ENCODE results near the gene LAMA5.

LAMA5 gene

DNA sequence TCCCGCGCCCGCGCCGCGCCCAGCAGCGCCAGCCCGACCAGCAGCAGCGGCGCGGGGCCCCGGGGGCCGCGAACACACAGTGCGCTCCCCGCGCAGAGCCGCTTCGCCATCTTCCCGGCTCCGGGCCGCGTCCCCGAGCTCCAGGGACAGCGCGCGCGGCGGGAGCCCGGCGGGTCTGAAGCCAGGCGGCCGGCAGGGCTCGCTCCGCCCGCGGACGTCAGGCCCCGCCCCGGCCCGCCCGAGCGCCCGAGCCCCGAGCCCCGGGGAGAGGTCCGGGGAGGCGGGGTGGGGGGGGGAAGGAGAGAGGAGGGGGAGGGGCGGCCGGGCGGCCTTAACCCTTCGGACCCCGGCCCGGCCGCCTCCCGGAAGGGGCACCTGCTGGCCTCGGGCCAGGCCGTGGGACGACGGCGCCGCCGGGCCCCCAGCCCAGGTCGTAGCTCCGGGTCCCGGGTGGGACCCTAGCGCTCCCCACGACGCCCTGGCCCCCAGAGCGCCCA is at the start of gene LAMA5:
TSS of gene LAMA5 (minus strand) at position 177 of the 497 bp plus-strand sequence. CDS start at position 110, 67 bp downstream.
- peak; percentile 68 for DNase-seq (ENCODE audit: low spot score)

GRCh38 chr20:62415354-62416111 is 48.4 kb upstream of the LAMA5 start:
- no peak for DNase-seq (ENCODE audit: low spot score)

DNA sequence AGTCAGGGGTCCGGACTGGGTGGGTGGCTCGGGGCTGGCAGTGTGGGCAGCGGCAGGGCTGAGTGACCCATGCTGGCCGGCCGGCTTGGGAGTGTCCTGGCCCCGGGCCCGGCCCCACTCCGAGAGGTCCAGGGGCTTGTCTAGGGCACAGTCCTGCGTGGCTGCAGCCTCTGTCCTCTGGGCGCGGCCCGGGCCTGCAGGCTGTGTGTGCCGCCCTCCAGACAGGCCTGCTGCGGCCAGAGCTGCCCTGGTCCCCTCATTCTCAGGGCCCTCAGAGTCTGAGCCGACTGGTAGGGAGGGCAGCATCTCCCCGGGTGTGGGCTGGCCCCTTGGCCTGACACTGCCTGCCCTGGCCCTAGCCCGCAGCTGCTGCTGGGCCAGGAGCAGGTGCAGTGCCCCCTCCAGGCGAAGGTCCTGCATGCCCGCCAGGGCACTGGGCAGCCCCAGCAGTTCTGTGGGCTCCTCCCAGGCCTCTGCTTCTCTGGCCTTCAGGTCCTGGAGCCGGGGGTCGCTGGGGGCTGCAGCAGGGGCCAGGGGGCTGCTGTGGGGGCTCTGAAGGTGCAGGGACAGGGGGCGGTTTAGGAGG is 46.9 kb upstream of the LAMA5 start:
- no peak for DNase-seq (ENCODE audit: low spot score)

- no peak for DNase-seq (ENCODE audit: low spot score)
Observed at GRCh38 chr20:62413025-62413570, 46.0 kb upstream of the LAMA5 start.

- no peak for DNase-seq (ENCODE audit: low spot score)
Observed at GRCh38 chr20:62412194-62413024, 45.3 kb upstream of the LAMA5 start.

DNA sequence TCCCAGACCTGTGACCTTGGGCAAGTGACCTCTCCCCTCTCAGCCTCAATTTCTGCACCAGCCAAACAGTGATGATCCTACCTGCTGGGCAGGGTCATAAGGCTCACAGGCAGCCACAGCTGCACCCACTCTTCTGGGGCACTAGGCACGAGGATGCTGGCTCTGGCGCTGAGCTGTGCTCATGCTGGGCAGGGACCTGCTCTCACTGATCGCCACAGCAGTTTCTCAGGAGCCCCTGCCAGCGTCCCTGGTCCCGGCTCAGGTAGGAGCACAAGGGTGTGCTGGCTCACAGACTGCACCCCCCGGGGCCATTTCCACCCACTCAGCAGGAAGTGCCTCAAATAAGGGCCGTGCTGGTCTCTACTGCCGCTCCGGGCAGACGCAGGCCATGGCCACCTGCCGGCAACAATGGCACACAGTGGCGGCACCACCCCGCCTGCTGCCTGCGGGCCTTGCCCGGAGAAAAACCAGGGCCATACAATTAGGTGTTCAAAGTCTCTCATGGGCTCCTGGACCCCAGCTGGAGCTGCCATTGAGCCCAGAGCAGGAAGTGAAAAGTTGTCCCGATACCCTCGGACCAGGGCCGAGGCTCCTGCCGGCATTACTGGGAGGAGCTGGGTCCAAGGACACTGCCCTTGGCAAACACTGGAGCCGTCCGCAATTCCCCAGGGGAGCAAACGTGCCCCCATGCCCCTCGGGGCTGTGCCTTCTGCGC is 44.5 kb upstream of the LAMA5 start:
- DNase-seq (ENCODE audit: low spot score): no peak

DNA sequence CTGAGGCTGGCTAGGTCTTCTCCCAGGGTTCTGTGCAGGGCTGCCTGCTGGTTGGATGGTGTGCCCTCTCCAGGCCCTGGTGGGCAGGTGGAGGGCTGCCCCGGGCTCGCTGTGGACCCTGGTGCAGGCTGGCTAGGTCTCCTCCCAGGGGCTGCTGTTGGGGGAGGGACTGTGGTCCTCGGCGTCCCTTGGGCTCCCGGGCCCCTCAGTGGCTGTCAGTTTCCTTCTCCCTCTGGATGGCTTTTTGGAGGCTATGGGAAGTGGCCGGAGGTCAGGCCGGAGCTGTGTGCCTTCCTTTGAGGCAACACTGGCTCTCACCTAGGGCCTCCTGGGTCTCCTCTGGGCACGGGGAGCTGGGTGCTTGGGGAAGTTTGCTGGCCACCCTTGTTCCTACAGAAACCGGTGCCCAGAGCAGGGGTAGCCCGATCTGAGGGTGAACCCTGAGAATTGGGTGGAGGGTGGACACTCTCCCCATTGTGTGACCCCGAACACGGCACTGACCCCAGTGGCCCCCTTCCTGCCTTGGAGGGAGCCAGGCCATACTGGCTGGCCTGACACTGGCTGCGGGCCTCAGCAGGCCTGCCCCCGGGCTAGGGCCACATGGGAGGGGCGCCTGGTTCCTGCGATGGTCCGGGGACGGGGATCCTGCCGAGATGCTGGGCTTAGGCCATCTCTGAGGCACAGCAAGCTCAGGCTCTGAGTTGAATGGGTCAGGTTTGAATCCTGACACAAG is 43.8 kb upstream of the LAMA5 start:
- DNase-seq (ENCODE audit: low spot score): no peak

GRCh38 chr20:62409931-62410745 is 43.0 kb upstream of the LAMA5 start:
- DNase-seq (ENCODE audit: low spot score): no peak

- no peak for DNase-seq (ENCODE audit: low spot score)
Observed at GRCh38 chr20:62409086-62409853, 42.2 kb upstream of the LAMA5 start.

DNA sequence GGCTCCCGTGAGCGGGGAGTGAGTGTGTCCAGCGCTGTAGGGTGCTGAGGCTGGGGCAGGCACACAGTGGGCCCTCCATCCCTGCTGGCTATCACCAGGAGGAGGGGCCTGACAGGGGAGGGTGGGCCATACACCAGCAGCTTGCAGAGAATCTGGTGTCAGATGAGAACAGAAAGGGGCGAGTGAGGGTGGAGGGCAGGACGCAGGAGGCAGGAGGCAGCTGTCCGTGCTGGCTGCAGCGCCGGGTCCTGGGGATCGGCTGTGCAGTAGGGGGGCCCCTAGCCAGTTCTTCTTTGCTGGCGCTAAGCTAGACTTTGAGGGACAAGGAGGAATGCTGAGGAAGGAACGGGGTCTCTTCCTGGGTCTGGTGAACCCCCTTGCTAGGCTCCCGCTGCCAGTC is 41.5 kb upstream of the LAMA5 start:
- no peak for DNase-seq (ENCODE audit: low spot score)

- DNase-seq (ENCODE audit: low spot score): no peak
Observed at GRCh38 chr20:62408055-62408454, 40.9 kb upstream of the LAMA5 start.

DNA sequence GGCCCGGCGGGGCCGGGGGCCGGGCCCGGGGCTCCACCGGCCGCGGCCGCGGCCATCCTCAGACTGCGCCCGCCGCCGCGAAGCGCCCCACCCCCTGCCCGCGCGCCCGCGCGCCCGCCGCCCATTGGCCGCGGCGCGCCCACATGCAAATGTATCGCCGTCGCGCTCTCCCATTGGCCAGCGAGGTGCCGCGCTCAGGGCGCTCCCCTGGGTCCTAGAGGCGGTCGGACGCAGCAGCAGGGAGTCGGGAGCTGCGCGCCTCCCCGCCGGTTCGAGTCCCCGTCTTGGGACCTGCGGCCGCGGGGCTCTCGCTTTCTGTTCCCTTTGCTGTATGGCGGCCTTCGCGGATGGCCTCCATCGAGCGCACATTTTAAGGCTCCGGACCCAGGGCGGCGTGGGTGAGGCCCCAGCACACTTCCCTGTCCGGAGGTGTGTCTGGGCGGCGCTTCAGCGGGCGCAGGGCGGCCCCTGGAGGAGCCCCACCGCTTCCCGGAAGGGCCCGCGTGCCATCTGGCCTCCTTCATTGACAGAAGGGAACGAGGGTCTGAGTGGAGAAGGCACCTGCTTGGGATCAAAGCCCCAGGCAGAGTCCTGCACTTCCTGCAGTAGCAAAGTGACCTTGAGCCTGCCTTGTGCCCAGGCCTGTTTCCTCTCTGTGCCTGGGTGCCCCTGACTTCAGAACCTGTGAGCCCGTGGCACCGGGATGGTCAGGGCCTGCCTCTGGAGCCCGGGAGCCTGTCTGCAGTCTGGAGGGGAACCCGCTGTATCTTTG is 40.3 kb upstream of the LAMA5 start, which contains the start of gene CABLES2:
TSS of gene CABLES2 (minus strand) at position 65 of the 772 bp plus-strand sequence. CDS start at position 56, 9 bp downstream.
- DNase-seq (ENCODE audit: low spot score): peak; percentile 96

DNA sequence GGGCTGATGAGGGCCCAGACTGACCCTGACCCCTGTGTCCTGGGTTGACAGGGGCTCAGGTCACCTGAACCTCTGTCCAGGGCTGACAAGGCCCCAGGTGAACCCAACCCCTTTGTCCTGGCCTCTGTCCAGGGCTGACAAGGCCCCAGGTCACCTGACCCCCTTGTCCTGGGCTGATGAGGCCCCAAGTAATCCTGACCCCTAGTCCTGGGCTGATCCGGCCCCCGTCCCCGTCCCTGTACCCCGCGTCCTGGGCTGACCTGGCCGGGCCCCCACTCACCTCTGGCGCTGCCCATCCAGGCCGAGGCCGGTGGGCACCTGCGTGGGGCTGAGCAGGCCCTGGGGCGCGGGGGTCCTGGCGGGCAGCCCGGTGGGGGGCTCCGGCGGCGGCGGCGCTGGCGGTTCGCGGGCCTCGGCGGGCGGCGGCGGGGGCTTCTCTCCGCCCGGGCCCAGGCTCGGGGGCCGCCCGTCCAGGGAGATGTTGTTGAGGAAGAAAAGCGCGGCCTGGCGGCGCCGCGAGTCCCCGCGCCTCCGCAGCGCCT is 39.6 kb upstream of the LAMA5 start:
- DNase-seq (ENCODE audit: low spot score): no peak

DNA sequence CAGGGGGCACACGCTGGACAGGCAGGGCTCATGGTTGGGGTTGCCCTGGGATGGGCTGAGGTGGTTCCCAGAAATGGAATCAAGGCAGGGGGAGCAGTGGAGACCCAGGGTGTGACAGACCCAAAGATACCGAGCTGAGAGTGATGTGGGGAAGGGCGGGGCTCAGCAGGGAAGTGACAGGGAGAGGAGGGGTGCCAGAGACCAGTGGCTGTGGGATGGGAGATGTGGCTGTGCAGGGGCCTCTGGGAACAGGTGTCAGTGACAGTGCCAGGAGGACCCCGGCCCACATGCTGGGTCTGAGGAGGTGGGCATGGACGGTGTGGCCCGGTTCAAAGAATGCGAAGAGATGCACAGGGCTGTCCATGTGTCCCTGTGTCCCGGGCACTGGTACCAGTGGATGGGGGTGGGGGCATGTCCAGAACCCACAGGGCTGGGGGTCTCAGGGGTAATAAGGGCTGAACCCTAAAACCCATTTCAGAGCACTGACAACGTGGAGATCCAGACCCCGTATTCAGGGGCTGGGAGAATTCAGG is 38.9 kb upstream of the LAMA5 start:
- no peak for DNase-seq (ENCODE audit: low spot score)

DNA sequence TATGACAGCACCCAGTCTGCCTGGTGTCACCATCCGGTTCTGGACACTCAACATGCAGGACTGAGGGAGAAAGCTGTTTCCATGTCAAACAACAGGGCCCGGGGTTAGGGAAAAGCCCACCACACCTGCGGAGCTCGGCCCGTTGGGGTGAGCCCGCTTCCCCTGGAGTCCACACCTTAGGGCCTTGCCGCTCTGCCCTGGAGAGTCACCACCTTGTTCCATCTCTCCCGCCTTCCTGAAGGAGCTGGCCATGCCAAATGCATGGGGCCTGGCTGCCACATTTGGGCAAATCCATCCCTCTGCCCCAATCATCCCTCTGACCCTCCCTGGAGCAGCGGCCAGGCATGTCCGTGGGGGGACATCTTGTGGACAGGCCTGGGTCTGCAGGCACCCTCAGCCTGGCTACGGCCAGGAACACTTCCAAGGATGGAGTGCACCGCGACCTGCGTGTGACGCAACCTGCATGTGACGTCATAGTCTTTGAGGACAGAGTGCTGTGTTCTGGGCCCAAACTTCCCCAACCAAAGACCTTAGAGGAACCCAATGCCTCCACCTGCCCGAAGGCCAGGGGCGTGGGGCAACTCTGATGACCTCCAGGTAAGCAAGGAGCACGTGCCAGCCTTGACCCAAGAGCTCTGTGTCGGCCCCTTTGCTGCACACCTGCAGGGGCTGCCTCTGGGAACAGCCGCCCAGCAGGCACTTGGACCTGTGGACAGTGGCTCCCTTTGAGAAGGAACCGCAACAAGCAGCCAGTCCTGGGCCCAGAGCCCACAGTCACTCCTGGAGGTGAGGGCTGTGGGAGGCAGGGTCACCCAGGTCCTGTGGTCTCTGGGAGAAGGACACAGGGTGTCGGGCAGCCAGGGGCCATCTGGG is 38.2 kb upstream of the LAMA5 start:
- peak; percentile 44 for DNase-seq (ENCODE audit: low spot score)

- no peak for DNase-seq (ENCODE audit: low spot score)
Observed at GRCh38 chr20:62404761-62405107, 37.6 kb upstream of the LAMA5 start.

DNA sequence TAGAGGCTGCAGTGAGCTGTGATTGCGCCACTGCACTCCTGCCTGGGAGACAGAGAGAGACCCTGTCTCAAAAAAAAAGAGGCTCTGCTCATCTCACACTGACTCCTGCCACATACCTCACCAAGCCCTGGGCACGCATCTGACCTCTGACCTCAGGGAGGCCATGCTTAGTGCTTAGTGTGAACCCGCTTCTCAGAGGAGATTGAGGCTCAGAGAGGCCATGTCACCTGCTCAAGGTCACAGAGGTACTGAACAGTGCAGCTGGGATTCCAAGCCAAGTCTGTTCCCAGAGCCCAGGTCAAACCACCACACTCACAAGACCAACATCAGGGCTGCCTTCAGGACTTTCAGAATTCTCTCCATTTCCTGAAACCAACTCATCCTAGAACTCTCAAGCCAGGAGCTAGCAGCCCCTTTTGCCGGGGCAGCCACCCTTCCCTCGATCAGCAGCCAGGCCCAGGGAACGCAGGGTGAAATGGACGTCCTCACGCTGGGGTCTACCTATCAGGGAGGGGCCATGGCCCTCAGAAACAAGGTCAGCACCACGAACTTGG is 37.1 kb upstream of the LAMA5 start:
- DNase-seq (ENCODE audit: low spot score): no peak
